HFF-Myc (cell line): Measurements from ENCODE around the gene EVX1.

Source experiments
- DNase-seq: peaks from one replicate; pipeline ENCODE4 v3.0.0-alpha.2; 2011; ENCODE audit warnings: low read depth; ENCODE audit errors: extremely low read depth
- H3K4me3 ChIP-seq: replicated peaks from 2 replicates; pipeline ENCODE4 v1.5.1; 2011; ENCODE audit warnings: low read depth, mild to moderate bottlenecking, control low read depth, low read length
- CTCF ChIP-seq: IDR thresholded peaks from 2 replicates; pipeline ENCODE4 v1.5.1; 2012; ENCODE audit warnings: mild to moderate bottlenecking, low read depth, low read length, control low read depth; ENCODE audit errors: missing control alignments

Gene EVX1

GRCh38 chr7:27271384-27271783, 28.8 kb downstream of the EVX1 start:
- no peak overlapping the region for H3K4me3 ChIP-seq
- TF ChIP-seq CTCF: no peak
- DNase-seq: no peak

GRCh38 chr7:27277628-27278027, 35.0 kb downstream of the EVX1 start:
- H3K4me3 ChIP-seq: no peak overlapping the region
- TF ChIP-seq CTCF: no peak
- no peak for DNase-seq

GRCh38 chr7:27283558-27283957, 41.0 kb downstream of the EVX1 start:
- DNase-seq: no peak
- H3K4me3 ChIP-seq: no peak overlapping the region
- no peak for TF ChIP-seq CTCF

GRCh38 chr7:27295236-27295635, 52.6 kb downstream of the EVX1 start:
- TF ChIP-seq CTCF: no peak
- H3K4me3 ChIP-seq: no peak overlapping the region
- no peak for DNase-seq

- H3K4me3 ChIP-seq: no peak overlapping the region
- no peak for TF ChIP-seq CTCF
- DNase-seq: no peak
Observed at GRCh38 chr7:27297356-27297755, 54.8 kb downstream of the EVX1 start.
